CD14-positive monocyte (primary cell): ENCODE data around the gene SYT2. TPM values are rescaled to one million over a fixed set of nuclear protein-coding genes. Genes with fewer than 3 reads are reported as not detected.

Experiments
- DNase-seq, 3 donors: peaks; one replicate each; pipeline ENCODE4 v3.0.0-alpha.2; 2011 to 2022
- H2AFZ ChIP-seq: 2 replicates; pipeline ENCODE4 v1.6.0; 2012; ENCODE audit warnings: mild to moderate bottlenecking, low read depth, low read length, inconsistent platforms; ENCODE audit not compliant: insufficient read depth, poor library complexity, severe bottlenecking
- H3K27ac ChIP-seq, 2 donors: 1 replicate in 1 of 2; 2 replicates in 1 of 2; pipeline ENCODE4 v1.5.1; 2012 to 2013; ENCODE audit warnings: low read length in 2 of 2, control low read depth in 1 of 2, inconsistent platforms in 1 of 2, low read depth in 1 of 2, mild to moderate bottlenecking in 1 of 2
- H3K27me3 ChIP-seq, 2 donors: one replicate each; pipeline versions ENCODE4 v1.6.0 to v1.6.1; 2011 to 2013; ENCODE audit warnings: low read length in 2 of 2; ENCODE audit not compliant: control insufficient read depth in 2 of 2, insufficient read depth in 2 of 2
- H3K36me3 ChIP-seq, 2 donors: replicated peaks in 1 of 2; 1 replicate in 1 of 2; 2 replicates in 1 of 2; pipeline versions ENCODE4 v1.5.1 to v1.6.1; 2012 to 2013; ENCODE audit warnings: low read length in 2 of 2, control low read depth in 1 of 2, inconsistent platforms in 1 of 2, mild to moderate bottlenecking in 1 of 2; ENCODE audit not compliant: insufficient read depth in 2 of 2, control insufficient read depth in 1 of 2
- H3K4me1 ChIP-seq, 2 donors: 1 replicate in 1 of 2; 2 replicates in 1 of 2; pipeline versions ENCODE4 v1.5.1 to v1.6.1; 2012 to 2013; ENCODE audit warnings: low read length in 2 of 2, control low read depth in 1 of 2, inconsistent platforms in 1 of 2, mild to moderate bottlenecking in 1 of 2, moderate library complexity in 1 of 2; ENCODE audit not compliant: insufficient read depth in 2 of 2, control insufficient read depth in 1 of 2
- H3K4me2 ChIP-seq: replicated peaks from 2 replicates; pipeline ENCODE3; 2012; ENCODE audit warnings: low read length, moderate library complexity, mild to moderate bottlenecking; ENCODE audit not compliant: poor library complexity, severe bottlenecking; ENCODE audit errors: extremely low read depth
- H3K4me3 ChIP-seq, 3 experiments: fragments of 200-600 bp in 1 of 3; sonication (generic) in 1 of 3; replicated peaks in 1 of 3; 1 replicate in 2 of 3; 2 replicates in 1 of 3; pipeline ENCODE4 v1.5.1; 2011 to 2013; ENCODE audit warnings: low read length in 3 of 3, mild to moderate bottlenecking in 3 of 3, control low read depth in 2 of 3, low read depth in 2 of 3, inconsistent platforms in 1 of 3, moderate library complexity in 1 of 3
- H3K79me2 ChIP-seq: 2 replicates; pipeline ENCODE4 v1.6.0; 2012; ENCODE audit warnings: mild to moderate bottlenecking, control low read depth, inconsistent platforms, low read length, moderate library complexity; ENCODE audit not compliant: insufficient read depth
- H3K9ac ChIP-seq: 2 replicates; pipeline ENCODE4 v1.6.0; 2017; ENCODE audit warnings: low read length, mild to moderate bottlenecking; ENCODE audit not compliant: insufficient read depth, poor library complexity, severe bottlenecking
- H3K9me3 ChIP-seq, 2 donors: replicated peaks in 1 of 2; 1 replicate in 1 of 2; 2 replicates in 1 of 2; pipeline versions ENCODE4 v1.5.1 to v1.6.1; 2012 to 2013; ENCODE audit warnings: low read length in 2 of 2, control low read depth in 1 of 2; ENCODE audit not compliant: control insufficient read depth in 1 of 2, insufficient read depth in 1 of 2
- H4K20me1 ChIP-seq: 2 replicates; pipeline ENCODE4 v1.6.0; 2012; ENCODE audit warnings: mild to moderate bottlenecking, low read length, control low read depth, moderate library complexity; ENCODE audit not compliant: insufficient read depth
- H3K27ac Mint-ChIP-seq, 7 donors: one replicate each; pipeline ENCODE4 v1.8.0; 2020; ENCODE audit warnings: mild to moderate bottlenecking in 7 of 7, mixed read lengths in 7 of 7, moderate library complexity in 6 of 7, inconsistent platforms in 2 of 7
- H3K27me3 Mint-ChIP-seq, 3 donors: one replicate each; pipeline ENCODE4 v1.8.0; 2021 to 2022; ENCODE audit warnings: low read depth in 3 of 3, mild to moderate bottlenecking in 3 of 3, mixed read lengths in 3 of 3, moderate library complexity in 3 of 3, inconsistent platforms in 1 of 3
- H3K36me3 Mint-ChIP-seq, 2 donors: one replicate each; pipeline ENCODE4 v1.8.0; 2020; ENCODE audit warnings: mixed read lengths in 2 of 2, inconsistent platforms in 1 of 2, mild to moderate bottlenecking in 1 of 2
- H3K4me1 Mint-ChIP-seq: one replicate; pipeline ENCODE4 v1.8.0; 2020; ENCODE audit warnings: mild to moderate bottlenecking, mixed read lengths
- H3K4me3 Mint-ChIP-seq, 2 donors: one replicate each; pipeline ENCODE4 v1.8.0; 2020; ENCODE audit warnings: mild to moderate bottlenecking in 2 of 2, mixed read lengths in 2 of 2, moderate library complexity in 1 of 2
- H3K9me3 Mint-ChIP-seq, 7 donors: one replicate each; pipeline ENCODE4 v1.8.0; 2020 to 2022; ENCODE audit warnings: mixed read lengths in 7 of 7, mild to moderate bottlenecking in 6 of 7, moderate library complexity in 6 of 7, inconsistent platforms in 2 of 7
- CTCF ChIP-seq: fragments of 200-600 bp; IDR thresholded peaks from one replicate; pipeline ENCODE4 v1.8.0; 2022; ENCODE audit warnings: antibody characterized with exemption, mild to moderate bottlenecking
- WGBS: methylation state at CpG from one replicate; pipeline ENCODE4 v1.1.5; 2013; ENCODE audit warnings: missing lambda C conversion rate; ENCODE audit not compliant: insufficient coverage; 5-methylcytosine and 5-hydroxymethylcytosine counted together
- intact Hi-C, 2 donors: fragments of 100-400 bp; cut with micrococcal nuclease; formaldehyde crosslinking; loops; one replicate each; pipeline versions ENCODE4 v1.15.0 to v1.15.1; 2023
- polyA plus RNA-seq, 3 donors: library from polyadenylated mRNA; depleted of rRNA in 1 of 3; unstranded in 2 of 3; stranded (reverse) in 1 of 3; fragments of 300-500 nt in 2 of 3; fragments of >200 nt in 1 of 3; fragmentation: Illumina TruSeq in 2 of 3; gene quantifications; 1 replicate in 2 of 3; 2 replicates in 1 of 3; pipeline ENCODE4 v1.2.3, GENCODE V29; 2012 to 2021

The SYT2 gene
- polyA plus RNA-seq, 3 donors, result not detected

- peak overlapping the region in 1 of 2 donors; percentile 64 for H3K4me3 Mint-ChIP-seq
- 88% methylated on average over 3 of the region's 3 CpGs for WGBS
Observed at GRCh38 chr1:202597090-202597761, 113.0 kb downstream of the SYT2 start.

GRCh38 chr1:202596638-202597037, 113.6 kb downstream of the SYT2 start:
- H3K4me3 ChIP-seq, result no peak overlapping the region
- H3K27ac Mint-ChIP-seq, result no peak overlapping the region
- peaks cover 18% of the 10 kb centered on the region for H3K4me1 Mint-ChIP-seq
- H2AFZ ChIP-seq, result no peak overlapping the region
- H3K27me3 ChIP-seq, result peaks cover 61 to 96% of the 10 kb centered on the region in 2 donors
- intact Hi-C loops, result loop anchor here in 1 of 2 donors (10.0 kb wide), 1 partner anchor 48 kb away; no protein-coding TSS in a partner anchor
- peaks cover 80% of the 10 kb centered on the region for H4K20me1 ChIP-seq
- peaks cover 0 to 10% of the 10 kb centered on the region in 2 donors for H3K9me3 ChIP-seq
- no peak overlapping the region for H3K4me2 ChIP-seq
- H3K36me3 Mint-ChIP-seq, result peaks cover 58 to 71% of the 10 kb centered on the region in 2 donors
- TF ChIP-seq CTCF, result no peak
- no peak overlapping the region for H3K9ac ChIP-seq
- H3K79me2 ChIP-seq, result no peaks in the 10 kb centered on the region
- H3K4me3 Mint-ChIP-seq, result peak overlapping the region in 1 of 2 donors; percentile 64
- H3K27ac ChIP-seq, result no peak overlapping the region
- DNase-seq, result no peak
- H3K9me3 Mint-ChIP-seq, result peaks cover 8 to 29% (median 11%) of the 10 kb centered on the region in 7 donors
- 91% methylated on average over 9 of the region's 13 CpGs for WGBS
- H3K4me1 ChIP-seq, result peaks cover 9 to 13% of the 10 kb centered on the region in 2 donors
- peaks cover 85 to 95% (median 90%) of the 10 kb centered on the region in 3 donors for H3K27me3 Mint-ChIP-seq
- peaks cover under 1 to 5% of the 10 kb centered on the region in 2 donors for H3K36me3 ChIP-seq

More at GRCh38 chr1:202597090-202597761, 113.0 kb downstream of the SYT2 start:
- peaks cover 80% of the 10 kb centered on the region for H4K20me1 ChIP-seq
- no peak overlapping the region for H3K4me2 ChIP-seq
- H3K36me3 Mint-ChIP-seq, result peaks cover 55 to 68% of the 10 kb centered on the region in 2 donors
- peaks cover 0 to 10% of the 10 kb centered on the region in 2 donors for H3K9me3 ChIP-seq
- no peak overlapping the region for H2AFZ ChIP-seq
- H3K36me3 ChIP-seq, result peaks cover 0 to 5% of the 10 kb centered on the region in 2 donors
- H3K27me3 ChIP-seq, result peaks cover 66 to 97% of the 10 kb centered on the region in 2 donors
- peaks cover 18% of the 10 kb centered on the region for H3K4me1 Mint-ChIP-seq
- H3K4me1 ChIP-seq, result peaks cover 9 to 13% of the 10 kb centered on the region in 2 donors
- H3K9ac ChIP-seq, result no peak overlapping the region
- no peak for DNase-seq
- no peak for TF ChIP-seq CTCF
- H3K9me3 Mint-ChIP-seq, result peaks cover 8 to 31% (median 11%) of the 10 kb centered on the region in 7 donors
- peaks cover 89 to 95% (median 89%) of the 10 kb centered on the region in 3 donors for H3K27me3 Mint-ChIP-seq
- no peak overlapping the region for H3K27ac ChIP-seq
- peak overlapping the region in 1 of 7 donors; percentile 13 for H3K27ac Mint-ChIP-seq
- H3K79me2 ChIP-seq, result no peaks in the 10 kb centered on the region
- intact Hi-C loops, result loop anchor here in 1 of 2 donors (10.0 kb wide), 1 partner anchor 48 kb away; no protein-coding TSS in a partner anchor
- H3K4me3 ChIP-seq, result no peak overlapping the region
